GM19351 (cell line): ENCODE measurements around the gene ME2.
"Not testable (repeated sequence)": the region's sequence is repeated elsewhere in the genome, so short reads cannot be mapped to it uniquely, and the experiment has no call there.

Experiments used
- ATAC-seq: cut with Tn5 transposase; IDR thresholded peaks from one replicate; pipeline ENCODE4 v1.9.1; 2021; ENCODE audit warnings: mild to moderate bottlenecking, moderate library complexity; ENCODE audit not compliant: unreplicated experiment

The ME2 gene

GRCh38 chr18:50911006-50911405, 32.1 kb downstream of the ME2 start:
- no peak for ATAC-seq

GRCh38 chr18:50917021-50917420, 38.1 kb downstream of the ME2 start:
- ATAC-seq = no peak

- ATAC-seq = no peak
Measured at GRCh38 chr18:50918153-50918552, 39.2 kb downstream of the ME2 start.

GRCh38 chr18:50924372-50924771, 45.5 kb downstream of the ME2 start:
- ATAC-seq = no peak

GRCh38 chr18:50926521-50926920, 47.6 kb downstream of the ME2 start:
- no peak for ATAC-seq

- no peak for ATAC-seq
Measured at GRCh38 chr18:50928551-50928950, 49.6 kb downstream of the ME2 start.

GRCh38 chr18:50933684-50934083, 54.8 kb downstream of the ME2 start:
- ATAC-seq = no peak

GRCh38 chr18:50934545-50935211, 55.8 kb downstream of the ME2 start:
- no peak for ATAC-seq

- ATAC-seq = no peak
Measured at GRCh38 chr18:50935493-50936191, 56.7 kb downstream of the ME2 start.

- no peak for ATAC-seq
Measured at GRCh38 chr18:50937183-50937582, 58.3 kb downstream of the ME2 start.

GRCh38 chr18:50938912-50939311, 60.0 kb downstream of the ME2 start:
- ATAC-seq = no peak

GRCh38 chr18:50944245-50944932, 65.5 kb downstream of the ME2 start:
- ATAC-seq = no peak

- not testable (repeated sequence) for ATAC-seq
Measured at GRCh38 chr18:50945918-50946317, 67.0 kb downstream of the ME2 start.

- no peak for ATAC-seq
Measured at GRCh38 chr18:50947899-50948298, 69.0 kb downstream of the ME2 start.

- ATAC-seq = no peak
Measured at GRCh38 chr18:50949185-50949584, 70.3 kb downstream of the ME2 start.

GRCh38 chr18:50950626-50951025, 71.7 kb downstream of the ME2 start:
- no peak for ATAC-seq

GRCh38 chr18:50953822-50954221, 74.9 kb downstream of the ME2 start:
- no peak for ATAC-seq

- no peak for ATAC-seq
Measured at GRCh38 chr18:50955253-50955652, 76.3 kb downstream of the ME2 start.

GRCh38 chr18:50956116-50956515, 77.2 kb downstream of the ME2 start:
- ATAC-seq = no peak

- ATAC-seq = no peak
Measured at GRCh38 chr18:50961974-50962373, 83.1 kb downstream of the ME2 start.

GRCh38 chr18:50967714-50968661, 89.1 kb downstream of the ME2 start, which contains the start of gene ELAC1:
Gene ELAC1 (plus strand): TSS chr18:50968040. CDS start chr18:50974405, 6,365 bp downstream.
- ATAC-seq = peak; percentile 91
